ENCODE data around the gene FANCM. TPM values are rescaled to one million over a fixed set of nuclear protein-coding genes. Genes with fewer than 3 reads are reported as not detected.
A peak's percentile ranks its signal among the peaks of the same experiment; 100 is the strongest.

The FANCM gene
- total and polyA plus RNA-seq, 9 of the 15 experiments (the other 6 are each of a cell fraction or from before 2014, with no cell fraction given): 5.1 to 14.4 (median 6.2) TPM

- TF ChIP-seq VEZF1 (CRISPR knock-in tag; IDR thresholded peaks at IDR 0.05): peak; percentile 75
- no peak for TF ChIP-seq ZNF133 (CRISPR knock-in tag; IDR thresholded peaks at IDR 0.05)
- TF ChIP-seq ZNF224 (CRISPR knock-in tag; IDR thresholded peaks at IDR 0.05): no peak
- no peak for TF ChIP-seq BCL6 (CRISPR knock-in tag; IDR thresholded peaks at IDR 0.05)
- TF ChIP-seq PRPF4 (IDR thresholded peaks at IDR 0.05; ENCODE audit: insufficient read depth, low read depth, low read length, poor library complexity, severe bottlenecking): no peak
- peak; percentile 85 for TF ChIP-seq ZBTB17 (CRISPR knock-in tag; IDR thresholded peaks at IDR 0.05)
- peak in 2 of 3 experiments; percentile 12 to 47; a peak in 2 of 6 replicates for TF ChIP-seq CTCF (IDR thresholded peaks at IDR 0.05 in 2 of 3, conservative IDR thresholded peaks at IDR 0.05 in 1 of 3; ENCODE audit: insufficient read depth in 2 of 3, low read depth in 1 of 3, low read length in 3 of 3)
- no peak for TF ChIP-seq U2AF2 (optimal IDR thresholded peaks at IDR 0.05; ENCODE audit: low read depth, low read length)
- TF ChIP-seq RBM22 (IDR thresholded peaks at IDR 0.05; ENCODE audit: low read depth, low read length, poor library complexity, severe bottlenecking): no peak
- no peak for TF ChIP-seq ARID2 (IDR thresholded peaks at IDR 0.05)
- TF ChIP-seq HDAC1 (IDR thresholded peaks at IDR 0.05): peak in 1 of 2 experiments; percentile 49; a peak in 2 of 4 replicates
- TF ChIP-seq GTF2E2 (tag; IDR thresholded peaks at IDR 0.05): no peak
- no peak for TF ChIP-seq JUNB (CRISPR knock-in tag; conservative IDR thresholded peaks at IDR 0.05)
- TF ChIP-seq FOXJ3 (CRISPR knock-in tag; IDR thresholded peaks at IDR 0.05): no peak
- no peak for TF ChIP-seq ZNF609 (CRISPR knock-in tag; IDR thresholded peaks at IDR 0.05; ENCODE audit: borderline replicate concordance)
- no peak for TF ChIP-seq HOMEZ (CRISPR knock-in tag; IDR thresholded peaks at IDR 0.05)
- no peak for TF ChIP-seq ZNF175 (CRISPR knock-in tag; IDR thresholded peaks at IDR 0.05; ENCODE audit: low read depth)
Observed at GRCh38 chr14:45134051-45134958, 1.4 kb upstream of the FANCM start, which contains the start of gene FKBP3 (continued).
